ENCODE results near the gene PTPRN2.
"Not testable (repeated sequence)": the region's sequence is repeated elsewhere in the genome, so short reads cannot be mapped to it uniquely, and the experiment has no call there.

The PTPRN2 gene

GRCh38 chr7:158264881-158265742 lies 322.5 kb downstream of the PTPRN2 start:
- no peak for DNase-seq (ENCODE audit: low read depth in 2 of 2)

- DNase-seq (ENCODE audit: low read depth in 2 of 2), result no peak
These were observed 323.5 kb downstream of the PTPRN2 start for GRCh38 chr7:158263964-158264748.

- DNase-seq (ENCODE audit: low read depth in 2 of 2), result no peak
These were observed 324.3 kb downstream of the PTPRN2 start for GRCh38 chr7:158263110-158263963.

GRCh38 chr7:158262284-158263109 lies 325.1 kb downstream of the PTPRN2 start:
- no peak for DNase-seq (ENCODE audit: low read depth in 2 of 2)

GRCh38 chr7:158261362-158262235 lies 326.0 kb downstream of the PTPRN2 start:
- DNase-seq (ENCODE audit: low read depth in 2 of 2), result no peak

GRCh38 chr7:158260567-158261361 lies 326.9 kb downstream of the PTPRN2 start:
- DNase-seq (ENCODE audit: low read depth in 2 of 2), result no peak

- DNase-seq (ENCODE audit: low read depth in 2 of 2), result no peak
These were observed 327.8 kb downstream of the PTPRN2 start for GRCh38 chr7:158259671-158260418.

- DNase-seq (ENCODE audit: low read depth in 2 of 2), result no peak
These were observed 328.5 kb downstream of the PTPRN2 start for GRCh38 chr7:158259141-158259540.

GRCh38 chr7:158258411-158259130 lies 329.1 kb downstream of the PTPRN2 start:
- DNase-seq (ENCODE audit: low read depth in 2 of 2), result no peak

- DNase-seq (ENCODE audit: low read depth in 2 of 2), result no peak
These were observed 329.9 kb downstream of the PTPRN2 start for GRCh38 chr7:158257516-158258410.

GRCh38 chr7:158257001-158257400 lies 330.6 kb downstream of the PTPRN2 start:
- DNase-seq (ENCODE audit: low read depth in 2 of 2), result no peak

- no peak for DNase-seq (ENCODE audit: low read depth in 2 of 2)
These were observed 331.4 kb downstream of the PTPRN2 start for GRCh38 chr7:158256091-158256816.

- DNase-seq (ENCODE audit: low read depth in 2 of 2), result no peak
These were observed 332.1 kb downstream of the PTPRN2 start for GRCh38 chr7:158255558-158255957.

GRCh38 chr7:158255156-158255555 lies 332.5 kb downstream of the PTPRN2 start:
- DNase-seq (ENCODE audit: low read depth in 2 of 2), result no peak

- DNase-seq (ENCODE audit: low read depth in 2 of 2), result not testable (repeated sequence)
These were observed 334.0 kb downstream of the PTPRN2 start for GRCh38 chr7:158253670-158254045.

Measured in stimulated activated CD8-positive, alpha-beta memory T cell treated with anti-CD3 and anti-CD28 coated beads, Interleukin-15, amount 100 ng/mL, for 48 hours (primary cell).